Sigmoid colon (tissue), 7 donors: ENCODE results near the gene ZNF563. TPM values are rescaled to one million over a fixed set of nuclear protein-coding genes. Genes with fewer than 3 reads are reported as not detected.

Experiments used
- DNase-seq: peaks from one replicate; pipeline ENCODE4 v3.0.0-alpha.2; 2019
- H3K27ac ChIP-seq, 4 donors: fragments of 200-600 bp; sonication (generic); one replicate each; pipeline ENCODE4 v1.5.1; 2016 to 2019; ENCODE audit warnings: mild to moderate bottlenecking in 1 of 4
- H3K27me3 ChIP-seq, 3 donors: fragments of 200-600 bp; sonication (generic); one replicate each; pipeline ENCODE4 v1.5.1; 2019; ENCODE audit warnings: mild to moderate bottlenecking in 1 of 3
- H3K36me3 ChIP-seq, 4 donors: fragments of 200-600 bp; sonication (generic); one replicate each; pipeline ENCODE4 v1.5.1; 2016 to 2019
- H3K4me1 ChIP-seq, 4 donors: fragments of 200-600 bp; sonication (generic); one replicate each; pipeline ENCODE4 v1.5.1; 2017 to 2019
- H3K4me3 ChIP-seq, 4 donors: fragments of 200-600 bp; sonication (generic); one replicate each; pipeline ENCODE4 v1.5.1; 2017 to 2019; ENCODE audit warnings: mild to moderate bottlenecking in 2 of 4, moderate library complexity in 1 of 4
- H3K9me3 ChIP-seq, 4 donors: fragments of 200-600 bp in 3 of 4; sonication (generic) in 3 of 4; one replicate each; pipeline versions ENCODE4 v1.5.1 to v1.6.1; 2013 to 2019
- EP300 ChIP-seq, 4 donors: sonication (generic); formaldehyde crosslinking; IDR thresholded peaks; one replicate each; pipeline ENCODE4 v1.6.1; 2017; ENCODE audit warnings: antibody characterized with exemption in 4 of 4
- POLR2A ChIP-seq, 2 donors: fragments of 450-650 bp; IDR thresholded peaks; one replicate each; pipeline ENCODE4 v1.6.1; 2016; ENCODE audit warnings: antibody characterized with exemption in 2 of 2, mild to moderate bottlenecking in 2 of 2, moderate library complexity in 2 of 2
- POLR2AphosphoS5 ChIP-seq, 4 donors: sonication (generic); formaldehyde crosslinking; IDR thresholded peaks; one replicate each; pipeline ENCODE4 v1.6.1; 2017; ENCODE audit warnings: antibody characterized with exemption in 4 of 4
- WGBS, 2 donors: extraction: QIAGEN DNeasy Blood & Tissue Kit; methylation state at CpG; one replicate each; pipeline ENCODE4 v1.1.7; 2013; 5-methylcytosine and 5-hydroxymethylcytosine counted together
- intact Hi-C: fragments of 100-400 bp; cut with DNase I; formaldehyde crosslinking; loops from one replicate; pipeline ENCODE4 v1.15.1; 2023
- polyA plus RNA-seq, 3 donors: library from polyadenylated mRNA; stranded (reverse); fragments of 200-250 nt; gene quantifications; one replicate each; pipeline ENCODE4 v1.2.3, GENCODE V29; 2013
- total RNA-seq, 4 donors: library from RNA; depleted of rRNA; stranded (reverse); fragments of >200 nt; gene quantifications; one replicate each; pipeline ENCODE4 v1.1.0, GENCODE V29; 2016
- TF ChIP-seq, protein P1 (sequence below), 4 experiments: fragments of 450-650 bp in 3 of 4; fragments of 200-600 bp in 1 of 4; IDR thresholded peaks; one replicate each; pipeline ENCODE4 v1.5.1; 2016 to 2019; ENCODE audit warnings: antibody characterized with exemption in 4 of 4, mild to moderate bottlenecking in 3 of 4, moderate library complexity in 2 of 4
- donor health status: healthy with polysubstance abuse.
- donor health status: Bipolar disorder and iron deficiency.
- donor health status: healthy.

The ZNF563 gene
- total and polyA plus RNA-seq, 7 donors, result 1.8 to 6.6 (median 2.5) TPM

- intact Hi-C loops, result no loop called here
- Histone ChIP-seq H3K9me3 (no peaks in the 10 kb centered on the region), H3K27ac (no peak overlapping the region), H3K4me1 (peaks cover 0 to 12% (median 11%) of the 10 kb centered on the region in 4 donors), H3K27me3 (no peaks in the 10 kb centered on the region), H3K4me3 (no peak overlapping the region), H3K36me3 (no peaks in the 10 kb centered on the region)
- WGBS, 2 donors, result 52 to 62% methylated on average over 4 of the region's 4 CpGs
- DNase-seq, result no peak
- no peak for TF ChIP-seq EP300 (IDR thresholded peaks at IDR 0.05)
- TF ChIP-seq, protein P1, sequence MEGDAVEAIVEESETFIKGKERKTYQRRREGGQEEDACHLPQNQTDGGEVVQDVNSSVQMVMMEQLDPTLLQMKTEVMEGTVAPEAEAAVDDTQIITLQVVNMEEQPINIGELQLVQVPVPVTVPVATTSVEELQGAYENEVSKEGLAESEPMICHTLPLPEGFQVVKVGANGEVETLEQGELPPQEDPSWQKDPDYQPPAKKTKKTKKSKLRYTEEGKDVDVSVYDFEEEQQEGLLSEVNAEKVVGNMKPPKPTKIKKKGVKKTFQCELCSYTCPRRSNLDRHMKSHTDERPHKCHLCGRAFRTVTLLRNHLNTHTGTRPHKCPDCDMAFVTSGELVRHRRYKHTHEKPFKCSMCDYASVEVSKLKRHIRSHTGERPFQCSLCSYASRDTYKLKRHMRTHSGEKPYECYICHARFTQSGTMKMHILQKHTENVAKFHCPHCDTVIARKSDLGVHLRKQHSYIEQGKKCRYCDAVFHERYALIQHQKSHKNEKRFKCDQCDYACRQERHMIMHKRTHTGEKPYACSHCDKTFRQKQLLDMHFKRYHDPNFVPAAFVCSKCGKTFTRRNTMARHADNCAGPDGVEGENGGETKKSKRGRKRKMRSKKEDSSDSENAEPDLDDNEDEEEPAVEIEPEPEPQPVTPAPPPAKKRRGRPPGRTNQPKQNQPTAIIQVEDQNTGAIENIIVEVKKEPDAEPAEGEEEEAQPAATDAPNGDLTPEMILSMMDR (IDR thresholded peaks at IDR 0.05), result no peak
- no peak for TF ChIP-seq POLR2A (IDR thresholded peaks at IDR 0.05)
- no peak for TF ChIP-seq POLR2AphosphoS5 (IDR thresholded peaks at IDR 0.05)
Observed at GRCh38 chr19:12331211-12331941, 2.1 kb downstream of the ZNF563 start.

GRCh38 chr19:12330340-12330739, 3.1 kb downstream of the ZNF563 start:
- intact Hi-C loops, result no loop called here
- DNase-seq, result no peak
- Histone ChIP-seq H3K4me3 (no peak overlapping the region), H3K9me3 (no peaks in the 10 kb centered on the region), H3K27ac (no peak overlapping the region), H3K27me3 (no peaks in the 10 kb centered on the region), H3K36me3 (no peaks in the 10 kb centered on the region), H3K4me1 (peaks cover 0 to 12% (median 11%) of the 10 kb centered on the region in 4 donors)
- 26 to 79% methylated on average over 4 of the region's 4 CpGs for WGBS, 2 donors
- TF ChIP-seq EP300 (IDR thresholded peaks at IDR 0.05), result no peak
- TF ChIP-seq POLR2AphosphoS5 (IDR thresholded peaks at IDR 0.05), result no peak
- no peak for TF ChIP-seq POLR2A (IDR thresholded peaks at IDR 0.05)
- TF ChIP-seq, protein P1 (IDR thresholded peaks at IDR 0.05), result no peak

DNA sequence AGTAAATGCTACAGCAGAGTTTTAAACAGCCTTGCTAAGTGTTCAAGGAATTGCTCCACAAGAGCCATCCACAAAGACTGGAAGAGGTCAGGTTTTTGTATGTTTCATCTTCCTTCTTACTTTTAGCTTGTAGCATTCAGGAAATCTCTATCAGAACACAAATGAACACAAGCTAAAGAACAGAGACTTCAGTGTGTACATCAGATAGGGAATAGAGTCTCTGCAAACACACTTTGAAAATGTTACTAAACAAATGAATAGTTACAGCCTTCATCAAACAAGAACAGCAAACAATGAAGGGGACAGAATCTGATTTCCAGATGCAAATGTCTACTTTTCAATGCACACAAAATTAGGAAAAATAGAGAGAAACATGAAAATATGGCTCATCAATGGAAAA, 7.7 kb downstream of the ZNF563 start:
- DNase-seq, result no peak
- TF ChIP-seq POLR2AphosphoS5 (IDR thresholded peaks at IDR 0.05) (no peak), EP300 (IDR thresholded peaks at IDR 0.05) (no peak), POLR2A (IDR thresholded peaks at IDR 0.05) (no peak)
- TF ChIP-seq, protein P1 (IDR thresholded peaks at IDR 0.05), result no peak
- H3K4me3 ChIP-seq, result no peak overlapping the region
- H3K36me3 ChIP-seq, result peaks cover 2 to 19% (median 13%) of the 10 kb centered on the region in 4 donors
- H3K27ac ChIP-seq, result no peak overlapping the region
- no peaks in the 10 kb centered on the region for H3K27me3 ChIP-seq
- no peaks in the 10 kb centered on the region for H3K9me3 ChIP-seq
- intact Hi-C loops, result no loop called here
- no peaks in the 10 kb centered on the region for H3K4me1 ChIP-seq

DNA sequence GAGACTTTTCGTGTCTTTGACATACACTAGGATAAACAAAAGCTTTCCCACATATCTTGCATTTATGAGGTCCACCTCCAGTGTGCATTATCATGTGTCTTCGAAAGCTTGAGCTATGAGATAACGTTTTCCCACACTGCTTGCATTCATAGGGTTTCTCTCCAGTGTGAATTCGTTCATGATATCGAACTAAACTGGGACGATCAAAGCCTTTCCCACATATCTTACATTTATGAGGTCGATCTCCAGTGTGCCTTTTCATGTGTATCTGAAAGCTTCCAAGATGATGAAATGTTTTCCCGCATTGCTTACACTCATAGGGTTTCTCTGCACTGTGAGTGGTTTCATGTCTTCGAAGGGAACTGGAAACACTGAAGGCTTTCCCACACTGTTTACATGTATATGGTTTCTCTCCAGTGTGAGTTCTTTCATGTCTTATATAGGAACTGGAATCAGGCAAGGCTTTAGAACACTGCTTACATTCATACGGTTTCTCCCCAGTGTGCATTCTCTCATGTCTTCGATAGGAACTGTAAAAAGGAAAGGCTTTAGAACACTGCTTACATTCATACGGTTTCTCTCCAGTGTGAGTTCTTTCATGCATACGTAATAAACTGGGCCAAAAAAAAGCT, 14.5 kb downstream of the ZNF563 start:
- Histone ChIP-seq H3K4me1 (no peaks in the 10 kb centered on the region), H3K4me3 (no peak overlapping the region), H3K9me3 (peaks cover 0 to 12% (median 0%) of the 10 kb centered on the region in 4 donors), H3K36me3 (peaks cover 6 to 48% (median 30%) of the 10 kb centered on the region in 4 donors), H3K27ac (no peak overlapping the region), H3K27me3 (no peaks in the 10 kb centered on the region)
- no peak for DNase-seq
- 97% methylated on average over 13 of the region's 13 CpGs for WGBS, 2 donors
- TF ChIP-seq, protein P1 (IDR thresholded peaks at IDR 0.05), result no peak
- no peak for TF ChIP-seq POLR2A (IDR thresholded peaks at IDR 0.05)
- no peak for TF ChIP-seq EP300 (IDR thresholded peaks at IDR 0.05)
- TF ChIP-seq POLR2AphosphoS5 (IDR thresholded peaks at IDR 0.05), result no peak
- intact Hi-C loops, result no loop called here
